Measurements from ENCODE around the gene TSEN15.
"Not testable (repeated sequence)": the region's sequence is repeated elsewhere in the genome, so short reads cannot be mapped to it uniquely, and the experiment has no call there.

Gene TSEN15

GRCh38 chr1:184088037-184088436 is 36.5 kb downstream of the TSEN15 start:
- H3K4me3 ChIP-seq (ENCODE audit: low read depth, low read length), result no peak overlapping the region
- CTCF ChIA-PET, result interaction anchor here (0.8 to 3.0 kb wide), 4 partner anchors 11 to 576 kb away, joined by 3 to 8 read pairs (median 4); no protein-coding TSS in a partner anchor
- POLR2A ChIA-PET, result no interaction called here
- no peak for DNase-seq (ENCODE audit: low read depth, low spot score)
- no peak for TF ChIP-seq CTCF (IDR thresholded peaks at IDR 0.05; ENCODE audit: insufficient read depth, low read length, missing control alignments)

GRCh38 chr1:184093071-184093470 is 41.5 kb downstream of the TSEN15 start:
- H3K4me3 ChIP-seq (ENCODE audit: low read depth, low read length), result no peak overlapping the region
- ChIA-PET POLR2A (no interaction called here), CTCF (interaction anchor here (1.1 to 1.2 kb wide), 2 partner anchors 12 to 13 kb away, joined by 3 to 4 read pairs; no protein-coding TSS in a partner anchor)
- no peak for DNase-seq (ENCODE audit: low read depth, low spot score)
- TF ChIP-seq CTCF (IDR thresholded peaks at IDR 0.05; ENCODE audit: insufficient read depth, low read length, missing control alignments), result no peak

- H3K4me3 ChIP-seq (ENCODE audit: low read depth, low read length), result no peak overlapping the region
- DNase-seq (ENCODE audit: low read depth, low spot score), result no peak
- TF ChIP-seq CTCF (IDR thresholded peaks at IDR 0.05; ENCODE audit: insufficient read depth, low read length, missing control alignments), result no peak
- ChIA-PET POLR2A (no interaction called here), CTCF (interaction anchor here (1.0 kb wide), 1 partner anchor 129 kb away, joined by 3 read pairs; no protein-coding TSS in a partner anchor)
Observed at GRCh38 chr1:184096005-184096404, 44.5 kb downstream of the TSEN15 start.

- POLR2A ChIA-PET; DNase-seq (ENCODE audit: low read depth, low spot score): not testable (repeated sequence)
- CTCF ChIA-PET, result interaction anchor here (1.0 kb wide), 1 partner anchor 128 kb away, joined by 3 read pairs; no protein-coding TSS in a partner anchor
Observed at GRCh38 chr1:184096580-184096979, 45.0 kb downstream of the TSEN15 start.

DNA sequence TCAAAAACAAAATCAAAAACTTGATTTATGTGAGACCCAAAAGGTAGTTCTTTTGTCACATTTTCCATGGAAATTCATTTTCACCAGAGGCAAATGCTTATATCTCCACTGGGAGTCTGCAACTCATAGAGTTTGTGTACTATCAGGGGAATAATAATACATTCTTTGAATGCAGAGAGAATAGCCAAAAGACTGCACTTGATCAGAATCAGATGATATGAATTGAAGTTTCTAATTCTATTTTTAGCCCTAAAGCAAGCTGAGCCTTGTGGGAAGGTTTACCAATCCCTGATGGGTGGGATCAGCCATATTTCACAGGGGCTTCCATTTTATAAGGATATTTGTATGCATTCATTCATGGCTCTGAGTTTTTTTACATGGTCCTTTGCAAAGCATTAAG is 49.6 kb downstream of the TSEN15 start:
- no peak overlapping the region for H3K4me3 ChIP-seq (ENCODE audit: low read depth, low read length)
- no peak for TF ChIP-seq CTCF (IDR thresholded peaks at IDR 0.05; ENCODE audit: insufficient read depth, low read length, missing control alignments)
- POLR2A ChIA-PET, result no interaction called here
- CTCF ChIA-PET, result interaction anchor here (0.9 to 1.7 kb wide), 3 partner anchors 10 to 563 kb away, joined by 4 to 6 read pairs (median 4); no protein-coding TSS in a partner anchor
- no peak for DNase-seq (ENCODE audit: low read depth, low spot score)

More at GRCh38 chr1:184096580-184096979, 45.0 kb downstream of the TSEN15 start:
- H3K4me3 ChIP-seq (ENCODE audit: low read depth, low read length), result not testable (repeated sequence)

DNA sequence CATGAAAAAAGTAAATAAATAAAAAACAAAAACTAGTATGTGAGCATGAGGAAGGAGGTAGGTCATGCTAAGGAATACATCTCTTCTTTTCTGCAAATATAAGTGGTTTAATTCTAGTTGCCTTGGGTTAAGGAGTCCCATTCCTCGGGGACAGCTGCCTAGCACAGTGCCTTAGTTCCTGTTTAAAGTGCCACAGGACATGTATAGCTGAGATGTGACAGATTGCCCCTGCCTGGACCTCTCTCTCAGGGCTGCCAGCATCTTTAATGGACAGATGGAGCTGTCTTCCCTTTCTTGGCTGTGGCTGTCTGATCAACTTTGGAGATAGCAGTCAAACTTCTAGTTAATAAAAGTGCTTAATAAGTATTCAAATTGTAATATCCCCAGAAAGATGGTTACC is 50.0 kb downstream of the TSEN15 start:
- DNase-seq (ENCODE audit: low read depth, low spot score), result no peak
- TF ChIP-seq CTCF (IDR thresholded peaks at IDR 0.05; ENCODE audit: insufficient read depth, low read length, missing control alignments), result no peak
- CTCF ChIA-PET, result interaction anchor here (0.6 to 1.7 kb wide), 3 partner anchors 10 to 562 kb away, joined by 3 to 6 read pairs (median 4); no protein-coding TSS in a partner anchor
- POLR2A ChIA-PET, result no interaction called here
- no peak overlapping the region for H3K4me3 ChIP-seq (ENCODE audit: low read depth, low read length)
